Amniotic stem cell (primary cell): ENCODE data around the gene RNU6-8.

ENCODE experiments used
- DNase-seq: peaks from one replicate; lab custom pipeline; 2025; lab: John Stamatoyannopoulos, UW

Gene RNU6-8

GRCh38 chr14:32202998-32203882 is at the start of gene RNU6-8:
RNU6-8 (minus strand) TSS chr14:32203269.
- peak; percentile 71 for DNase-seq

GRCh38 chr14:32252030-32252670 is 49.1 kb upstream of the RNU6-8 start:
- peak; percentile 52 for DNase-seq

GRCh38 chr14:32251530-32251929 is 48.5 kb upstream of the RNU6-8 start:
- DNase-seq = no peak

- no peak for DNase-seq
Observed at GRCh38 chr14:32250681-32251080, 47.6 kb upstream of the RNU6-8 start.

GRCh38 chr14:32249780-32250179 is 46.7 kb upstream of the RNU6-8 start:
- no peak for DNase-seq

- no peak for DNase-seq
Observed at GRCh38 chr14:32249371-32249770, 46.3 kb upstream of the RNU6-8 start.

- no peak for DNase-seq
Observed at GRCh38 chr14:32246751-32247150, 43.7 kb upstream of the RNU6-8 start.

- no peak for DNase-seq
Observed at GRCh38 chr14:32244404-32244803, 41.3 kb upstream of the RNU6-8 start.

GRCh38 chr14:32233260-32233659 is 30.2 kb upstream of the RNU6-8 start:
- DNase-seq = no peak

GRCh38 chr14:32232481-32232880 is 29.4 kb upstream of the RNU6-8 start:
- no peak for DNase-seq

- DNase-seq = no peak
Observed at GRCh38 chr14:32230695-32231280, 27.7 kb upstream of the RNU6-8 start.

- no peak for DNase-seq
Observed at GRCh38 chr14:32230181-32230580, 27.1 kb upstream of the RNU6-8 start.

GRCh38 chr14:32226056-32226455 is 23.0 kb upstream of the RNU6-8 start:
- DNase-seq = no peak

- no peak for DNase-seq
Observed at GRCh38 chr14:32225378-32225920, 22.4 kb upstream of the RNU6-8 start.

GRCh38 chr14:32224737-32225377 is 21.8 kb upstream of the RNU6-8 start:
- no peak for DNase-seq

GRCh38 chr14:32217301-32217700 is 14.2 kb upstream of the RNU6-8 start:
- no peak for DNase-seq

GRCh38 chr14:32212833-32213232 is 9.8 kb upstream of the RNU6-8 start:
- DNase-seq = no peak

- no peak for DNase-seq
Observed at GRCh38 chr14:32211068-32211404, 8.0 kb upstream of the RNU6-8 start.

- no peak for DNase-seq
Observed at GRCh38 chr14:32209471-32209870, 6.4 kb upstream of the RNU6-8 start.

- no peak for DNase-seq
Observed at GRCh38 chr14:32208490-32208889, 5.4 kb upstream of the RNU6-8 start.

- no peak for DNase-seq
Observed at GRCh38 chr14:32206552-32206951, 3.5 kb upstream of the RNU6-8 start.

GRCh38 chr14:32205984-32206383 is 2.9 kb upstream of the RNU6-8 start:
- no peak for DNase-seq
